Measurements from ENCODE around the gene LFNG.

The LFNG gene, protein sequence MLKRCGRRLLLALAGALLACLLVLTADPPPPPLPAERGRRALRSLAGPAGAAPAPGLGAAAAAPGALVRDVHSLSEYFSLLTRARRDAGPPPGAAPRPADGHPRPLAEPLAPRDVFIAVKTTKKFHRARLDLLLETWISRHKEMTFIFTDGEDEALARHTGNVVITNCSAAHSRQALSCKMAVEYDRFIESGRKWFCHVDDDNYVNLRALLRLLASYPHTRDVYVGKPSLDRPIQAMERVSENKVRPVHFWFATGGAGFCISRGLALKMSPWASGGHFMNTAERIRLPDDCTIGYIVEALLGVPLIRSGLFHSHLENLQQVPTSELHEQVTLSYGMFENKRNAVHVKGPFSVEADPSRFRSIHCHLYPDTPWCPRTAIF

GRCh38 chr7:2519119-2519930, at the start of gene LFNG:
LFNG (plus strand) TSS chr7:2519774; CDS start chr7:2519862, 88 bp downstream.
- DNase-seq (ENCODE audit: low read depth, low spot score): peak; percentile 62

- no peak for DNase-seq (ENCODE audit: low read depth, low spot score)
Observed at GRCh38 chr7:2470204-2471021, 49.2 kb upstream of the LFNG start.

DNA sequence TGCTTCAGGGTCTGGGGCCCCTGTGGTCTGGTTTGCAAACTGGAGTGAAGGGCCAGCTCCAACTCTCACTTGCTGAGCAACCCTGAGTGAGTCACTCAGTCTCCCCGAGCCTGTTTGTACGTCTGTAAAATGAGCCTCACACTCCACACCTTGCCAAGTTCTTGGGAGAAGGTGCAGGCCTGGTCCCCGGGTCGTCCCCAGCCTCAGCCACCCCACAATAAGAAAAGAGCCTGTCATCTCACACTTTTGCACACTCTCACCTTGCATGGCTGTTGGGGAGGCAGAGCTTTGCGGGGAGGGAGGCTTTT, 48.6 kb upstream of the LFNG start:
- DNase-seq (ENCODE audit: low read depth, low spot score): no peak

DNA sequence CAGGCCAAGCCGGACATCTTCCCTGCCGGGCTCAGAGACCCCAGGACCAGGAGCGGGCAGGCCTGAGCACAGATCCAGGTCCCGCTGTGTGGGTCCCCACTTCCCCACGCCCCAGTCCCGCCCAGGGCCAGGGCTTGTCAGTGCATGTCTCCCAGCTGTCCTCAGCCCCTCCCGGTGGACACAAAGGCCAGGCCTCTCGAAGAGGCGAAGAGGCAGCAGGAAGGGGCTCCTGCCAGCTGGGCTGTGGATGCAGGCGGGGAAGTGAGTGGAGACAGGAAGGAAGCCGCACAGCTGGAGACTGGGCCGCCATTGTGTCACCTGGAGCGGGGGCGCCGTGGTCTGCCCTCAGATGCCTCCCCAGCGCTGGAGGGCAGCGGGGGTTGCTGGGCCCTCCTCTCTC, 48.2 kb upstream of the LFNG start:
- DNase-seq (ENCODE audit: low read depth, low spot score): no peak

- no peak for DNase-seq (ENCODE audit: low read depth, low spot score)
Observed at GRCh38 chr7:2472739-2473138, 46.8 kb upstream of the LFNG start.

GRCh38 chr7:2473496-2474180, 45.9 kb upstream of the LFNG start:
- no peak for DNase-seq (ENCODE audit: low read depth, low spot score)

DNA sequence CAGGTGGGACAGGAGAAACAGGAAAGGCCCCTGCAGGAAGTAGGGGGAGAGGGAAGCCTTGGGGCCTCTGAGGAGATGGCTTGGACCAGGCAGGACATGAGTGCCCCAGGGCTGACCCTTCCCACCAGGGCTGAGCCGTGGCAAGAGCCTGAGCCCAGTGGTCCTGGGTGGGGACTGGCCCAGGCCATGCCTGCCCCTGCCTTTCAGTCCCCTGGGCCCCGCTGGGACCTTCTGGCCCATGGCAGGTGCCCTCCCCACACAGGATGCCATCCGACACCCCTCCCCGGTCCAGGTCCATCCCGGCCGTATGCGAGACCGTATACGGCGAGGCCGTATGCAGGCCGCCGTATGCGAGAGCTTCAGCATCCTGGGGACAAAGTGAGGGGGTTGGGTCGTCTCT, 45.4 kb upstream of the LFNG start:
- no peak for DNase-seq (ENCODE audit: low read depth, low spot score)

- DNase-seq (ENCODE audit: low read depth, low spot score): no peak
Observed at GRCh38 chr7:2474813-2475677, 44.5 kb upstream of the LFNG start.

- DNase-seq (ENCODE audit: low read depth, low spot score): no peak
Observed at GRCh38 chr7:2475678-2476015, 43.9 kb upstream of the LFNG start.

GRCh38 chr7:2476298-2476697, 43.3 kb upstream of the LFNG start, which contains the start of gene GRIFIN:
GRIFIN (minus strand) TSS chr7:2476398; CDS start chr7:2476383, 15 bp downstream.
- no peak for DNase-seq (ENCODE audit: low read depth, low spot score)

- DNase-seq (ENCODE audit: low read depth, low spot score): no peak
Observed at GRCh38 chr7:2476776-2477446, 42.7 kb upstream of the LFNG start.

DNA sequence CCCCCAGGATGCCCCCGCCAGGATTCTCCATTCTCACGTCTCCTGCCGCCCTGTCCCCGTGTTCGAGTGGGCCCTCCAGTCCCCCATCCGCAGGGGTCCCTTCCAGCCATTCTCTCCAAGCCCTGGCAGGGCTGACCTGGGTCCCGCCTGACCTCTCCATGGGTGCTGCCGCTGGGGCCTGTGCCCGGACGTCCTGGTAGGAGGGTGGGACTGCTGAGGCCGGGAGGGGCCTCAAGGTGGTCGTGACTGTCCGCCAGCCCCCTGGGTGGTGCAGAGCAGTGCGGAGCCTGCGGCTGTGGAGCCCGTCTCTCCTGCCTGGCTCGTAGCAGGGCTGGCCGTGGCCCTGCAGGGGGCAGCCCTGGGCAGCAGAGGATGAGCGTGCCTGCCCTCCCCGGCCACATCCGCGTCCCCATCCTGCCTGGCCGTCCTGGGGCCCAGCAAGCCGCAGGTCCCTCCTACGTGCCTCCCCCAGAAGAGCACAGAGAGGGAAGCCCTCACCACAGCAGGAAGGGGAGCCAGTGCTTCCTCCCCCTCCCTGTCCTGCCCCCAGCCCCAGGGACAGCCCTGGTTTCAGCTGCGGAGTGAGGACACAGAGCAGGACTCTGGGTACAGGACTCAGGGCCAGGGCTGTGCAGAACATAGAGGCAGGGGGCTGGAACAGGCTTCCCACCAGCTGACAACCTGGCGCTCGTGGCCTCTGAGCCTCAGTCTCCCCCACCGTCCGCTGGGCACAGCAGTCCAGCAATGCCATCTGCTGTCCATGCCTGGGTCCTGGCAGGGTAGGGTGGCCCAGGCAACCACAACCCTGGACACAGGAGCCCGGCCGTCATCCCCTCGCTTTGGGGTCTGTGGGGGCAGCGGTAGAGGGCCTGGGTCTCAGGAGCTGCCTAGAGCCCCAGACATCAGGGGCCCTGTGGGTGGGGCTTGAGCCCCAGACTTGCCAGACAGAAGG, 41.9 kb upstream of the LFNG start:
- peak; percentile 11 for DNase-seq (ENCODE audit: low read depth, low spot score)

GRCh38 chr7:2478399-2478785, 41.2 kb upstream of the LFNG start:
- DNase-seq (ENCODE audit: low read depth, low spot score): no peak

DNA sequence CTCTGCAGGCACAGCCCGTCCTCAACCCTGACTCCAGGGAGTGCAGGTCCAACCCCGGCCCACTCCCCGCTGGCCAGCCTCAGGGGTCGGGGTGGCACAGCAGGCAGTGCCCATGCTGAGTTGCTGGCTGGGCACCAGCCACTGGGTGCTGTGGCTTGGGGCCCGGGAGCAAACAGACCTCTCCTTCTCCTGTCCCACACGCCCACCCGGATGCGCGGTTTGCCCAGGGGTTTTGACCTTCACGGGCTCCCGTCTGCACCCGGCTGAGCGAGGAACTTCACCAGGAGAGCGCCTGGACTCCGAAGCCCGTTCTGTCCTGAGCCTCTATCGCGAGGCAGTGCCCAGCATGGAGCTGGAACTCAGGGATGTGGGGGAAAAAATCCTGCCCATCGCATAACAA, 40.8 kb upstream of the LFNG start:
- DNase-seq (ENCODE audit: low read depth, low spot score): no peak

DNA sequence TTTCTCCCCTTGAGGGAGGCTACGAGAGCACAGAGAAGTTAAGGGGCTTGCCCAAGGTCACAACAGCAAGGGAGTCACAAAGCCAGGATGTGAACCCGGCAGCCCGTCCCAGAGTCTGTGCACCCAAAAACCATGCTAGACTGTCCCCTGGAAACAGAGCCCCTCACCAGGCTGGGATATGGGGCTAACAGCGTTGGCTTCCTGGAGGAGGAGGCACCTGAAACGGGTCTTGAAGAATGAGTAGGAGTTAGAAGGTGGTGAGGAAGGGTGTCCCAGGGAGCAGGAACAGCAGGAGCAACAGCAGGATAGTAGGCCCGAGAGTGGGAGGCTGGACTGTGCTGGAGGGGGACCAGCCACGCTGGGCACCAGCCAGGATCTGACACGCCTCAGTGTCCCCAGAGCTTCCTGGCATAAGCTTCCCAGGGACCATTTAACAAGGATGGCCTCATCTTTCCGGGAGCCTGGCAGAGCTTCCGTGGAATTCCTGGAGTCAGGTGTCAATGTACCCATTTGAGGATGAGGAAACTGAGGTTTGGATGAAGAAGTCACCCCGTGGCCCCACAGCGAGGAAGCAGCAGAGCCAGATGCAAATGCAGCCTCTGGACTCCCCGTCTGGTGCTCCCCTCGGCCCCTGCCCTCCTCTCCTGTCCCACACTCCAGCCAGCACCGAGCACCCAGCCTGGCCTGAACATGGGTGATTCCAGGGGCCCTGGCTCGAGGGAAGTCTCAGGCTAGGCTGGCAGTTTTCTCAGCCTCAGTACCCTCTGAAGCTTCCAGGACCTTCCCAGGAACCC, 40.1 kb upstream of the LFNG start:
- DNase-seq (ENCODE audit: low read depth, low spot score): no peak

- no peak for DNase-seq (ENCODE audit: low read depth, low spot score)
Observed at GRCh38 chr7:2480070-2480408, 39.5 kb upstream of the LFNG start.

- DNase-seq (ENCODE audit: low read depth, low spot score): no peak
Observed at GRCh38 chr7:2481195-2481594, 38.4 kb upstream of the LFNG start.

DNA sequence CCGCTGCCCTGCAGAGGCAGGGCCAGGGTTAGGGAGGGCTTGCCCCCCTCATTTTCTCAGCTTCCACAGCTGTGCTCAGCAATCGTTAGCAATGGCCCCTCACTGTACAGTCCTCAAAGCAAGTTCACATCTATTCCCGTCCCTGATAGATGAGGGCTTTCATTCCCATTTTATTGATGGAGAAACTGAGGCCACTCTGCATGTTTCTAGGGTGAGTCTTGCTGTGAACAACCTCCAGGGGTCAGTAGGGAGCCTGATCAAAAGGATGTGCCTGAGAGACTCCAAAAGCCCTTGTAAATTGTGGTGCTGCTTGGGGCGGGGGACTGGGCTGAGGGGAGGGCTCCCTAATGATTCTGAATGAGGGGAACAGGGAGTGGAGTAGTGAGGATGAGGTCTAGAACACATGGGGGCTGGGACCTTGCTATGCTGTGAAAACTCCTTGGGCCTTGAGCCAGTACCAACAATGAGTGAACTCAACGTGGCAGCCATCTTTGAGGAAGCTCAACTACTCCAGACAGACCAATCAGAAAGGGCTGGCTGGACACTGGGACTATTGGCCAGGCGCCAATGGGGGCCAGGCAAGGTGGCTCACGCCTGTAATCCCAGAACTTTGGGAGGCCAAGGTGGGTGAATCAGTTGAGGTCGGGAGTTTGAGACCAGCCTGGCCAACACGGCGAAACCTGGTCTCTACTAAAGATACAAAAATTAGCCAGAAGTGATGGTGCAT, 36.7 kb upstream of the LFNG start:
- DNase-seq (ENCODE audit: low read depth, low spot score): no peak

Measured in activated CD4-positive, CD25-positive, alpha-beta regulatory T cell treated with anti-CD3 and anti-CD28 coated beads, Interleukin-2, amount 50 U/mL, for 16 hours (primary cell).